GM12865 (cell line): Measurements from ENCODE around the gene E2F1.

Experiments used
- DNase-seq: peaks from one replicate; pipeline ENCODE4 v3.0.0; 2010; ENCODE audit warnings: low read depth
- H3K4me3 ChIP-seq: 2 replicates; pipeline ENCODE4 v1.5.1; 2011; ENCODE audit warnings: mild to moderate bottlenecking, low read depth, low read length, control low read depth
- TF ChIP-seq, protein P1 (sequence below): IDR thresholded peaks from 2 replicates; pipeline ENCODE4 v1.5.1; 2011; ENCODE audit warnings: low read length, control low read depth, low read depth, inconsistent platforms; ENCODE audit not compliant: insufficient read depth; ENCODE audit errors: missing control alignments

Gene E2F1

DNA sequence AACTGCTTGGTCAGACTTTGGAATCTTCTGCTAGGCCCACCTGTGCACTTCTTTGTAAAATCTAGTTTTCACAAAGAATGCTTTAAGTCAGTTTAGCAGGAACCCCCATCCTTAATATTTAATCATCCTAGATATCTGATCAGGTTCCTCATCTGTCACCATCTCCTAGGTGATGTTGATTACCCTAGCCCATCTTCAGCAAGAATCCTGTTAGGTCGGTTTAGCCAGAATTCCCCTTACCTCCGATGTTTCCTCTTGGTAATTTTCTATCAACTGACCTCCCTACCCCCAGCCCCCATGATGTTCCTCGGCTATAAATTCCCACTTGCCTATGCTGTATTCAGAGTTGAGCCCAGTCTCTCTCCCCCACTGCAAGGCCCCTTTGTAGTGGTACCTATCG, 42.9 kb upstream of the E2F1 start:
- TF ChIP-seq, protein P1, sequence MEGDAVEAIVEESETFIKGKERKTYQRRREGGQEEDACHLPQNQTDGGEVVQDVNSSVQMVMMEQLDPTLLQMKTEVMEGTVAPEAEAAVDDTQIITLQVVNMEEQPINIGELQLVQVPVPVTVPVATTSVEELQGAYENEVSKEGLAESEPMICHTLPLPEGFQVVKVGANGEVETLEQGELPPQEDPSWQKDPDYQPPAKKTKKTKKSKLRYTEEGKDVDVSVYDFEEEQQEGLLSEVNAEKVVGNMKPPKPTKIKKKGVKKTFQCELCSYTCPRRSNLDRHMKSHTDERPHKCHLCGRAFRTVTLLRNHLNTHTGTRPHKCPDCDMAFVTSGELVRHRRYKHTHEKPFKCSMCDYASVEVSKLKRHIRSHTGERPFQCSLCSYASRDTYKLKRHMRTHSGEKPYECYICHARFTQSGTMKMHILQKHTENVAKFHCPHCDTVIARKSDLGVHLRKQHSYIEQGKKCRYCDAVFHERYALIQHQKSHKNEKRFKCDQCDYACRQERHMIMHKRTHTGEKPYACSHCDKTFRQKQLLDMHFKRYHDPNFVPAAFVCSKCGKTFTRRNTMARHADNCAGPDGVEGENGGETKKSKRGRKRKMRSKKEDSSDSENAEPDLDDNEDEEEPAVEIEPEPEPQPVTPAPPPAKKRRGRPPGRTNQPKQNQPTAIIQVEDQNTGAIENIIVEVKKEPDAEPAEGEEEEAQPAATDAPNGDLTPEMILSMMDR, result no peak
- DNase-seq, result no peak
- H3K4me3 ChIP-seq, result no peak overlapping the region

GRCh38 chr20:33728463-33728862, 42.3 kb upstream of the E2F1 start:
- no peak overlapping the region for H3K4me3 ChIP-seq
- DNase-seq, result no peak
- TF ChIP-seq, protein P1, result no peak

- DNase-seq, result no peak
- TF ChIP-seq, protein P1, result no peak
- no peak overlapping the region for H3K4me3 ChIP-seq
These were observed 41.6 kb upstream of the E2F1 start for GRCh38 chr20:33727806-33728205.

DNA sequence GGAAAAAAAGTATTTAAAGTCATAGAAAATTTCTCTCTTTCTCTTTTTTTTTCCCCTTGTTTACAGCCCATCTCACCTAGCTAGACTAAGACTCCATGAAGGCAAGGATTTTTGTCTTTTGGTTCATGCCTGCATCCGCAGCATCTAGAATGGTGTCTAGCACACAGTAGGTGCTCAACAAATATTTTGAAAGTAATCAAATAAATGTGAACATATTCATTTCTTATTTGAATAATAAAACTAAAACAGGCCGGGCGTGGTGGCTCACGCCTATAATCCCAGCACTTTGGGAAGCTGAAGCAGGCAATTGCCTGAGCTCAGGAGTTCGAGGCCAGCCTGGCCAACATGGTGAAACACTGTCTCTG, 40.9 kb upstream of the E2F1 start:
- no peak for DNase-seq
- TF ChIP-seq, protein P1, result no peak
- no peak overlapping the region for H3K4me3 ChIP-seq

GRCh38 chr20:33725607-33726264, 39.6 kb upstream of the E2F1 start:
- no peak overlapping the region for H3K4me3 ChIP-seq
- no peak for DNase-seq
- TF ChIP-seq, protein P1, result no peak

GRCh38 chr20:33724439-33725094, 38.4 kb upstream of the E2F1 start:
- no peak for DNase-seq
- no peak overlapping the region for H3K4me3 ChIP-seq

More at GRCh38 chr20:33724439-33725094, 38.4 kb upstream of the E2F1 start:
- TF ChIP-seq, protein P1, result no peak
